Neutrophil (primary cell): ENCODE results near the gene TMEM219.

Experiments
- H3K27ac ChIP-seq: fragments of 200-600 bp; sonication (generic); 2 replicates; pipeline ENCODE4 v1.5.1; 2016; ENCODE audit warnings: mild to moderate bottlenecking, moderate library complexity
- H3K27me3 ChIP-seq: fragments of 200-600 bp; sonication (generic); 2 replicates; pipeline ENCODE4 v1.6.0; 2016; ENCODE audit warnings: mild to moderate bottlenecking
- H3K36me3 ChIP-seq: fragments of 200-600 bp; sonication (generic); 2 replicates; pipeline ENCODE4 v1.5.1; 2017
- H3K4me1 ChIP-seq, 2 experiments: fragments of 200-600 bp in 1 of 2; sonication (generic) in 1 of 2; 1 replicate in 1 of 2; 2 replicates in 1 of 2; pipeline versions ENCODE4 v1.5.1 to v1.6.1; 2013 to 2016; ENCODE audit warnings: low read depth in 1 of 2, low read length in 1 of 2, mild to moderate bottlenecking in 1 of 2, moderate library complexity in 1 of 2; ENCODE audit not compliant: control insufficient read depth in 1 of 2, insufficient read depth in 1 of 2
- H3K4me3 ChIP-seq, 2 experiments: fragments of 200-600 bp in 1 of 2; sonication (generic) in 1 of 2; 1 replicate in 1 of 2; 2 replicates in 1 of 2; pipeline ENCODE4 v1.5.1; 2013 to 2016; ENCODE audit warnings: low read depth in 1 of 2, low read length in 1 of 2, mild to moderate bottlenecking in 1 of 2, moderate library complexity in 1 of 2
- H3K9me3 ChIP-seq: fragments of 200-600 bp; sonication (generic); 2 replicates; pipeline ENCODE4 v1.5.1; 2016
- CTCF ChIP-seq: fragments of 200-600 bp; sonication (generic); IDR thresholded peaks from 2 replicates; pipeline ENCODE4 v1.5.1; 2016; ENCODE audit warnings: antibody characterized with exemption

Gene TMEM219

GRCh38 chr16:29982560-29983419 is 20.9 kb downstream of the TMEM219 start:
- Histone ChIP-seq H3K27ac (no peak overlapping the region), H3K36me3 (peaks cover 100% of the 10 kb centered on the region), H3K4me3 (no peak overlapping the region), H3K4me1 (no peaks in the 10 kb centered on the region), H3K27me3 (no peaks in the 10 kb centered on the region), H3K9me3 (no peaks in the 10 kb centered on the region)
- TF ChIP-seq CTCF = no peak

DNA sequence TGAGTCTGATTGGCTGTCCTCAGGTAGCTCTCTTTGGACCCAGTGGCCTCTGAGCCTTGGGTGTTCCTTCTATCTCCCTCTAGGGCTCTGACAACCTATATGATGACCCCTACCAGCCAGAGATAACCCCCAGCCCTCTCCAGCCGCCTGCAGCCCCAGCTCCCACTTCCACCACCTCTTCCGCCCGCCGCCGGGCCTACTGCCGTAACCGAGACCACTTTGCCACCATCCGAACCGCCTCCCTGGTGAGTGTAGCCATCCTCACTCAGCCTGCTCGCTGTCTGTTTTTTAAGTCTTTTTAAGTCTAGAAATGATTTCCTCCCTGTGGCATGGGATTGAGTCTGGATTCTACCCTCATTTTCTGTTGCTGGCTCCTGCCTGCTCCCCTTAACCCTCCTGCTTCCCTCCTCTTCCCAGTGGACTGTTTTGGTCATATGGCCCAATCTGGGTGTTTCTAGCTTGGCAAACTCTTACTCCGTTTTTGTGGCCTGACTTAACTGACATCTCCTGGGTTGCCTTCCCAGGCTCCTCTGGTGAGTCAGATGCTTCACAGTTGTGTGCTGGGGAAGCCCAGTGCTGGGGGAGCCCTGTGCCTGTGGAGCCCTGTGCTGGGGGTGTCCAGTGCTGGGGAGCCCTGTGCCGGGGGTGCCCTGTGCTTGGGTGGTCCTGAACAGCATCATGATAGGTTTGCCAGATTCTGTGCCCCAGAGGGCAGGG is 21.7 kb downstream of the TMEM219 start:
- Histone ChIP-seq H3K27ac (no peak overlapping the region), H3K9me3 (no peaks in the 10 kb centered on the region), H3K4me3 (no peak overlapping the region), H3K36me3 (peaks cover 100% of the 10 kb centered on the region), H3K4me1 (no peaks in the 10 kb centered on the region), H3K27me3 (no peaks in the 10 kb centered on the region)
- TF ChIP-seq CTCF = no peak

DNA sequence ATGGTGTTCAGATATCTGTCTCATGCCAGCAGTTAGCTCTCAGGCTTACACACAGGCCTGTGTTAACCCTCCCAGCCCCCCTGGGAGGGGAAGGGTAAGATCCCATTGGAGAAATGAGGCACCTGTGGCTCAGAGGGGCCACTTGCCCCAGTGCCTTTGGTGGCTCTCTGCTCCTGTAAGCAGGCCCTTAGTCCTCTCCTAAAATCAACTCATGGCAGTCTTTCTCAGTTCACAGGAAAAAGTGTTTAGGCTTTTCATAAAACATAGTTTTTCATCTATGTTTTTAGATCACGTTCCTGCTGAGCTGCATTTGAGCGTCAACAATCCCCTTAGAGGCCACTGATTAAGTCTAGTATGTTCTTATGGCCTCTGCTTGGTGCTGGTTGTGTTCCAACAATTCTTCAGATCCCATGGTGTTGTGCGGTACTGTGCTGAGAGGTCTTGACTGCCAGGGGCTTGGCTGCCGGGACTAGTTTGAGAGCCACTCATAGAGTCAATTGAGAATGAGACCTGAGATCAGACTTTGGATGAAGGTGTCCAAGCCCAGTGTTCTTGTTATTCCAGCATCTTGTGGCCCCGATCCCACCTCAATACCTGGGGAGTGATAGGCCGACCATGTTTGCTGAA is 22.4 kb downstream of the TMEM219 start:
- no peak for TF ChIP-seq CTCF
- Histone ChIP-seq H3K4me1 (no peaks in the 10 kb centered on the region), H3K36me3 (peaks cover 100% of the 10 kb centered on the region), H3K4me3 (no peak overlapping the region), H3K9me3 (no peaks in the 10 kb centered on the region), H3K27ac (no peak overlapping the region), H3K27me3 (no peaks in the 10 kb centered on the region)

DNA sequence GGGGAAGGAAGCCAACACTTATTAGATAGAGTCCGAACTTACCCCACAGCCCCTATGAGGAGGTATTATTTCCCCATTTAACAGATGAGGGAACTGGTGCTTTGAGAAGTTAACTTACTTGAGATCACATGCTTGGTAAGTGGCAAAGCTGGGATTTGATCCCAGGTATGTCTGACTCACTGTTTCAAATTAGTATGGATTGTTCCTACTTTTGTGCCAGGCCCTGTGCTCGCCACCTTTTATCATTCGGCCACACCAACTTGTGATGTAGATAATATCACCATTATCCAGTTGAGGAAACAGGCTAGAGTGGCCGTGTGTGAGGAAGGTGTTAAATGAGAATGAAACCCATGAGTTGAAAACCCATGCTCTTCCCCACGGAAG is 22.9 kb downstream of the TMEM219 start:
- no peaks in the 10 kb centered on the region for H3K4me1 ChIP-seq
- no peak overlapping the region for H3K4me3 ChIP-seq
- no peak for TF ChIP-seq CTCF
- peaks cover 100% of the 10 kb centered on the region for H3K36me3 ChIP-seq
- H3K27me3 ChIP-seq = no peaks in the 10 kb centered on the region
- no peak overlapping the region for H3K27ac ChIP-seq
- no peaks in the 10 kb centered on the region for H3K9me3 ChIP-seq

GRCh38 chr16:29985271-29985811 is 23.5 kb downstream of the TMEM219 start:
- Histone ChIP-seq H3K4me1 (no peaks in the 10 kb centered on the region), H3K9me3 (no peaks in the 10 kb centered on the region), H3K27ac (no peak overlapping the region), H3K27me3 (no peaks in the 10 kb centered on the region), H3K36me3 (peaks cover 100% of the 10 kb centered on the region), H3K4me3 (no peak overlapping the region)
- TF ChIP-seq CTCF = no peak
